Measurements from ENCODE around the gene GLG1. TPM values are rescaled to one million over a fixed set of nuclear protein-coding genes. Genes with fewer than 3 reads are reported as not detected.
A peak's percentile ranks its signal among the peaks of the same experiment; 100 is the strongest.

Gene GLG1
- total RNA-seq, 4 donors from 2014 or later, result 72.0 to 170 (median 105) TPM

GRCh38 chr16:74625500-74626350, 18.8 kb upstream of the GLG1 start:
- Histone ChIP-seq H3K4me3 (no peak overlapping the region), H3K4me1 (no peaks in the 10 kb centered on the region), H3K27ac (no peak overlapping the region), H3K36me3 (peaks cover 0 to 67% of the 10 kb centered on the region in 2 donors), H3K27me3 (no peaks in the 10 kb centered on the region), H3K9me3 (no peaks in the 10 kb centered on the region)
- TF ChIP-seq CTCF (IDR thresholded peaks at IDR 0.05 in 4 of 5, conservative IDR thresholded peaks at IDR 0.05 in 1 of 5) (no peak), POLR2A (IDR thresholded peaks at IDR 0.05) (no peak)
- DNase-seq (no peak), ATAC-seq (no peak)
- intact Hi-C loops (cut with DNase I; ENCODE audit: low total_unique reads), result no loop called here
- in situ Hi-C loops (cut with MboI; ENCODE audit: low sequenced_read_pairs in 4 of 4), result loop anchor here in 1 of 4 donors (10.0 kb wide), 1 partner anchor 141 kb away; no protein-coding TSS in a partner anchor

- Histone ChIP-seq H3K4me3 (no peak overlapping the region), H3K9me3 (no peaks in the 10 kb centered on the region), H3K36me3 (peaks cover 0 to 49% of the 10 kb centered on the region in 2 donors), H3K4me1 (no peaks in the 10 kb centered on the region), H3K27me3 (no peaks in the 10 kb centered on the region), H3K27ac (no peak overlapping the region)
- ATAC-seq, result no peak
- in situ Hi-C loops (cut with MboI; ENCODE audit: low sequenced_read_pairs in 4 of 4) (loop anchor here in 2 of 4 donors (10.0 to 25.0 kb wide), 2 partner anchors 137 to 139 kb away; no protein-coding TSS in a partner anchor), intact Hi-C loops (cut with DNase I; ENCODE audit: low total_unique reads) (loop anchor here (5.0 kb wide), 1 partner anchor 122 kb away; no protein-coding TSS in a partner anchor)
- DNase-seq, result no peak
- TF ChIP-seq POLR2A (IDR thresholded peaks at IDR 0.05) (no peak), CTCF (IDR thresholded peaks at IDR 0.05 in 4 of 5, conservative IDR thresholded peaks at IDR 0.05 in 1 of 5) (no peak)
These were observed 16.9 kb upstream of the GLG1 start for GRCh38 chr16:74623839-74624235.

GRCh38 chr16:74623214-74623838, 16.4 kb upstream of the GLG1 start:
- peak; percentile 80 to 81 for ATAC-seq
- no peaks in the 10 kb centered on the region for H3K9me3 ChIP-seq
- peak overlapping the region in 1 of 4 donors; percentile 18 for H3K27ac ChIP-seq
- in situ Hi-C loops (cut with MboI; ENCODE audit: low sequenced_read_pairs in 4 of 4), result loop anchor here in 2 of 4 donors (10.0 to 25.0 kb wide), 2 partner anchors 136 to 139 kb away; no protein-coding TSS in a partner anchor
- H3K27me3 ChIP-seq, result no peaks in the 10 kb centered on the region
- no peak for TF ChIP-seq POLR2A (IDR thresholded peaks at IDR 0.05)
- TF ChIP-seq CTCF (IDR thresholded peaks at IDR 0.05 in 4 of 5, conservative IDR thresholded peaks at IDR 0.05 in 1 of 5), result peak; percentile 46 to 71 (median 58)
- no peak overlapping the region for H3K4me3 ChIP-seq
- no peaks in the 10 kb centered on the region for H3K4me1 ChIP-seq
- intact Hi-C loops (cut with DNase I; ENCODE audit: low total_unique reads), result loop anchor here (5.0 kb wide), 1 partner anchor 121 kb away; no protein-coding TSS in a partner anchor
- DNase-seq, result no peak
- peaks cover 0 to 44% of the 10 kb centered on the region in 2 donors for H3K36me3 ChIP-seq

GRCh38 chr16:74622005-74622404, 15.1 kb upstream of the GLG1 start:
- no peak overlapping the region for H3K4me3 ChIP-seq
- H3K27ac ChIP-seq, result no peak overlapping the region
- TF ChIP-seq CTCF (IDR thresholded peaks at IDR 0.05 in 4 of 5, conservative IDR thresholded peaks at IDR 0.05 in 1 of 5) (no peak), POLR2A (IDR thresholded peaks at IDR 0.05) (no peak)
- H3K4me1 ChIP-seq, result no peaks in the 10 kb centered on the region
- no peaks in the 10 kb centered on the region for H3K9me3 ChIP-seq
- in situ Hi-C loops (cut with MboI; ENCODE audit: low sequenced_read_pairs in 4 of 4), result loop anchor here in 2 of 4 donors (10.0 to 25.0 kb wide), 2 partner anchors 135 to 137 kb away; no protein-coding TSS in a partner anchor
- intact Hi-C loops (cut with DNase I; ENCODE audit: low total_unique reads), result loop anchor here (5.0 kb wide), 1 partner anchor 120 kb away; no protein-coding TSS in a partner anchor
- ATAC-seq, result no peak
- DNase-seq, result no peak
- H3K36me3 ChIP-seq, result peaks cover 0 to 31% of the 10 kb centered on the region in 2 donors
- no peaks in the 10 kb centered on the region for H3K27me3 ChIP-seq
